ENCODE results near the gene IL16. TPM values are rescaled to one million over a fixed set of nuclear protein-coding genes. Genes with fewer than 3 reads are reported as not detected.

Gene IL16
- total RNA-seq, 4 donors from 2014 or later, result 13.5 to 34.9 (median 19.8) TPM

- no peak for DNase-seq (ENCODE audit: extremely low spot score)
- no peak for TF ChIP-seq POLR2A (IDR thresholded peaks at IDR 0.05; ENCODE audit: low read depth)
- TF ChIP-seq CTCF (IDR thresholded peaks at IDR 0.05), result no peak
- no peak for TF ChIP-seq POLR2AphosphoS5 (IDR thresholded peaks at IDR 0.05)
- no peak for TF ChIP-seq EP300 (IDR thresholded peaks at IDR 0.05)
- 87% methylated on average over 9 of the region's 14 CpGs for WGBS
- Histone ChIP-seq H3K27me3 (peaks cover 0 to 9% (median 0%) of the 10 kb centered on the region in 4 donors), H3K27ac (replicated peaks in 1 of 4) (no peak overlapping the region), H3K9me3 (no peaks in the 10 kb centered on the region), H3K4me1 (peaks cover 20 to 53% (median 27%) of the 10 kb centered on the region in 4 donors), H3K36me3 (peaks cover 0 to 45% (median 18%) of the 10 kb centered on the region in 4 donors), H3K4me3 (peak overlapping the region in 1 of 4 donors; percentile 26)
- intact Hi-C loops (cut with DNase I), result no loop called here
These were observed 103.1 kb downstream of the IL16 start for GRCh38 chr15:81299630-81300273.

- peaks cover 12 to 37% (median 23%) of the 10 kb centered on the region in 4 donors for H3K4me1 ChIP-seq
- H3K27ac ChIP-seq (replicated peaks in 1 of 4), result no peak overlapping the region
- TF ChIP-seq CTCF (IDR thresholded peaks at IDR 0.05) (no peak), POLR2AphosphoS5 (IDR thresholded peaks at IDR 0.05) (no peak)
- H3K27me3 ChIP-seq, result peaks cover 0 to 9% (median 0%) of the 10 kb centered on the region in 4 donors
- intact Hi-C loops (cut with DNase I), result no loop called here
- H3K36me3 ChIP-seq, result peaks cover 0 to 59% (median 29%) of the 10 kb centered on the region in 4 donors
- WGBS, result 92% methylated on average over 4 of the region's 4 CpGs
- H3K4me3 ChIP-seq, result no peak overlapping the region
- no peak for DNase-seq (ENCODE audit: extremely low spot score)
- no peaks in the 10 kb centered on the region for H3K9me3 ChIP-seq
These were observed 104.7 kb downstream of the IL16 start for GRCh38 chr15:81301385-81301784.

GRCh38 chr15:81301815-81302399, 105.2 kb downstream of the IL16 start:
- TF ChIP-seq POLR2A (IDR thresholded peaks at IDR 0.05; ENCODE audit: low read depth) (no peak), CTCF (IDR thresholded peaks at IDR 0.05) (no peak), POLR2AphosphoS5 (IDR thresholded peaks at IDR 0.05) (no peak), EP300 (IDR thresholded peaks at IDR 0.05) (no peak)
- intact Hi-C loops (cut with DNase I), result no loop called here
- 87% methylated on average over 5 of the region's 5 CpGs for WGBS
- DNase-seq (ENCODE audit: extremely low spot score), result no peak
- Histone ChIP-seq H3K9me3 (no peaks in the 10 kb centered on the region), H3K27ac (replicated peaks in 1 of 4) (peak overlapping the region in 2 of 4 donors; percentile 5 to 27), H3K4me3 (no peak overlapping the region), H3K36me3 (peaks cover 0 to 64% (median 33%) of the 10 kb centered on the region in 4 donors), H3K4me1 (peaks cover 7 to 33% (median 19%) of the 10 kb centered on the region in 4 donors), H3K27me3 (peaks cover 0 to 6% (median 0%) of the 10 kb centered on the region in 4 donors)

GRCh38 chr15:81302701-81303109, 106.0 kb downstream of the IL16 start:
- no peak overlapping the region for H3K4me3 ChIP-seq
- H3K27ac ChIP-seq (replicated peaks in 1 of 4), result peak overlapping the region in 2 of 4 donors; percentile 5 to 27
- DNase-seq (ENCODE audit: extremely low spot score), result no peak
- whole genome bisulfite sequencing, result 88% methylated on average over 6 of the region's 6 CpGs
- no peaks in the 10 kb centered on the region for H3K9me3 ChIP-seq
- intact Hi-C loops (cut with DNase I), result no loop called here
- H3K27me3 ChIP-seq, result peaks cover 0 to 5% (median 0%) of the 10 kb centered on the region in 4 donors
- peaks cover 0 to 72% (median 39%) of the 10 kb centered on the region in 4 donors for H3K36me3 ChIP-seq
- TF ChIP-seq CTCF (IDR thresholded peaks at IDR 0.05), result no peak
- no peak for TF ChIP-seq POLR2A (IDR thresholded peaks at IDR 0.05; ENCODE audit: low read depth)
- no peak for TF ChIP-seq EP300 (IDR thresholded peaks at IDR 0.05)
- TF ChIP-seq POLR2AphosphoS5 (IDR thresholded peaks at IDR 0.05), result no peak
- H3K4me1 ChIP-seq, result peaks cover 5 to 26% (median 12%) of the 10 kb centered on the region in 4 donors
